NCI-H510A treated with DMSO at 0.1 percent for 48 hours (cell line): ENCODE data around the gene UBTD1.
"Not testable (repeated sequence)": the region's sequence is repeated elsewhere in the genome, so short reads cannot be mapped to it uniquely, and the experiment has no call there.

Source experiments
- DNase-seq: peaks from one replicate; lab custom pipeline; 2025; lab: John Stamatoyannopoulos, UW

Gene UBTD1

DNA sequence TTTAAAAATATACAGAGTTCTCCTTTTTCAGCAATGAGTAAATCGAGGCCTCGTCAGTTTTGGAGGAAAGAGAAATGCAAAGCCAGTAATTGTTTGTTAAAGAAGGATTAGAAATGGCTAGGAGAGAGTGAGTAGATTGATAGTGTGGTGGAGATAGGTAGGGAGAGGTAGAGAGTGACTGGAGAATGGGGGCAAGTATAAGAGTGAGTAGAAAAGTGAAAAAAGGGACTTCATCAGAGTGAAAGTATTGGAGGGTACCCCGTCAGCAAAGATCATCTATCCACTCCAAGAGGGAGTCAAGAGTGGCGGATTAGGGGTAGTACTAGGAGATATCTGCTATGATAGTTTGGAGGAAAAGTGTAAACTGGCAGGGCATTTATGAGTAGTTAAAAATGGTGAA lies 64.6 kb downstream of the UBTD1 start:
- no peak for DNase-seq

DNA sequence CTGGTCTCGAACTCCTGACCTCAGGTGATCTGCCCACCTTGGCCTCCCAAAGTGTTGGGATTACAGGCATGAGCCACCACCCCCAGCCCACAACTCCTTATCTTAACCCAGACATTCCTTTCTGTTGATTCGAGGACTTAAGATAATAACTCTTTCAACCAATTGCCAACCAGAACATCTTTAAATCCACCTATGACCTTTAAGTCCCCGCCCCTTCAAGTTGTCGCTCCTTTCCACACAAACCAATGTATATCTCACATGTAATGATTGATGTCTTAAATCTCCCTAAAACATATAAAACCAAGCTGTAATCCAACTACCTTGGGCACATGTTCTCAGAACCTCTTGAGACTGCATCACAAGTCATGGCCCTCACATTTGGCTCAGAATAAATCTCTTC lies 66.1 kb downstream of the UBTD1 start:
- no peak for DNase-seq

DNA sequence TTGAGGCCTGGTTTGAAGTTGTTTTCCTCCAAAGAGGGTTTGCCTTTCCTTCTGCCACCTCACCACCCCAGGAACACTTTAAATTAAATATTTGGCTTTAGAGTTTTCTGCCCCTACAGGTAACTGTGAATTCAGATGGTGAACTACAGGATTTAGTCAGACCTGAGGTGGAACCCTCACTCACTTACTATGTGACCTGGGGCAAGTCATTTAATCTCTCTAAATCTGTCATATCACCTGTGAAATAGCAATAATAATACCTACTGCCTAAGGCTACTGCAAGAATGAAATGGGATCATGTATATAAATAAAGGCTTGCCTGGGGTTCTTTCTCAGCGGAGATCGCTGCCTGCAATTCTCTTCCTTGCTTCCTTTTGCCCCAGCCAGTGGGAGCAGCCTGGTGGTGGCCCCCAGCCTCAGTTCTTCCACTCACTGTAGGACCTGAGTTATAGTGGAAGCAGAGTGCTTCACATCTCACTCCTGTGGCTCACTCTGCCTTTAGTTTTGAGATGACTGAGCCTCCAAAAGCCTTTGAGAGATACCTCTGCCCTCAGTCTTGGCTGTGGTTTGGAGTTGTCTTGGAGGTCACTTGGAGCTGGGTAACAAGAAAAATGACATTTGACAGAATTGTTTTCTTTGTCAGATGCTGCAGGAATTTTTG lies 67.7 kb downstream of the UBTD1 start:
- no peak for DNase-seq

DNA sequence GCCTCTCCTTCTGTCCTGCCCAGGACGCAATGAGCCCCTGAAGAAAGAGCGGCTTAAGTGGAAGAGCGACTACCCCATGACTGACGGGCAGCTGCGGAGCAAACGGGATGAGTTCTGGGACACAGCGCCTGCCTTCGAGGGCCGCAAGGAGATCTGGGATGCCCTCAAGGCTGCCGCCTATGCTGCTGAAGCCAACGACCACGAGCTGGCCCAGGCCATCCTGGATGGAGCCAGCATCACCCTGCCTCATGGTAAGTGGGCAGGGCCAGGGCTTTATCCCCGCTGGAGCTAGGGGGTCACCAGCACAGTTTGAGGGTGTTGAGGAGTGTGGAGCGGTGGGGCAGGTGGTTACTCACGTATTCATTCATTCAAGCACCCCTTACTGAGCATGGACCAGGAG lies 69.2 kb downstream of the UBTD1 start:
- DNase-seq: no peak

DNA sequence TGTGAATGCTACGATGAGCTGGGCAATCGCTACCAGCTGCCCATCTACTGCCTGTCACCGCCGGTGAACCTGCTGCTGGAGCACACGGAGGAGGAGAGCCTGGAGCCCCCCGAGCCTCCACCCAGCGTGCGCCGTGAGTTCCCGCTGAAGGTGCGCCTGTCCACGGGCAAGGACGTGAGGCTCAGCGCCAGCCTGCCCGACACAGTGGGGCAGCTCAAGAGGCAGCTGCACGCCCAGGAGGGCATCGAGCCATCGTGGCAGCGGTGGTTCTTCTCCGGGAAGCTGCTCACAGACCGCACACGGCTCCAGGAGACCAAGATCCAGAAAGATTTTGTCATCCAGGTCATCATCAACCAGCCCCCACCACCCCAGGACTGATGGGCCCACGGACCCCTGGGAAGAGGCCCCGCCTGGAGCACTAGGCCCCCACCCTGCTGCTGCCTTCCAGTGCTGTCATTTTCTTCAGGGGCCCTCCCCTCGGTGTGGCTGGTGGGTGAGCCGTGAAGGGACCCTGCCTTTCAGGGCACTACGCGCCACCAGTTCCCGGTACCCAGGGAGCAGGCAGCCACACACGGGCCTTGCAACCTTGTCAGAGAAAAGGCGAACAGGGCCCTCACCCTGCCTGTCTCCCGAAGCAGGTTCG lies 71.5 kb downstream of the UBTD1 start:
- DNase-seq: no peak

DNA sequence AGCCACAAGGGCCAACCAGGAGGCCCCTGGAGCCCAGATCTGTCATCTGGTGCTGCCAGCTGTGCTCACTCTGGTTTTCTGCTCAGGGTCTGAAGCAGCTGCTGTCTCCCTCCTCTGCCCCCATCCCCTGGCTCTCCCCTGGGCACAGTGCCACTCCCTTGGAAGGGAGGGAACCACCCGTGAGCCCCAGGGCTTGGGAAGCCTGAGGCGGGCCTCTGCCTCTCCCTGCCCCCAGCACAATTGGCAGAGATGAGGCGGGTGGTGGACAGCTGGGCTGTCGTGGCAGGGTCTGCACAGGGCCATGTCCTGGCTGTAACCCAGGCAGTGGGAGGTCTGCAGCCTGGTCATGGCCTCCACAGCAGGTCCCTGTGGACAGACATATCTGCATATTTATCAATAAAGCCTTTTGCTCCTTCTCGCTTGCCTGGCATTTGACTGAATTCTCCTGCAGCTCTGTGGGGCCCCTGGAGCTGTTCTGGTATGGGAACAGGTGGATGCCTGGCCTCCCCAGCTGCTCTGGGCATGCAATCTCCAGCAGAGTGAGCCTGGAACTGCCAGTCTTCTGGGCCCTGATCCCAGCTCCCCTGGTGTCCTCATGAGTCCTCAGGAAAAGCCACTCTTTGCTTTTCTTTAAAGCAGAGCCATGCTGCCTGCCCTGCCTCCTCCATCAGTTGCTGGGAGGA lies 72.2 kb downstream of the UBTD1 start:
- DNase-seq: no peak

DNA sequence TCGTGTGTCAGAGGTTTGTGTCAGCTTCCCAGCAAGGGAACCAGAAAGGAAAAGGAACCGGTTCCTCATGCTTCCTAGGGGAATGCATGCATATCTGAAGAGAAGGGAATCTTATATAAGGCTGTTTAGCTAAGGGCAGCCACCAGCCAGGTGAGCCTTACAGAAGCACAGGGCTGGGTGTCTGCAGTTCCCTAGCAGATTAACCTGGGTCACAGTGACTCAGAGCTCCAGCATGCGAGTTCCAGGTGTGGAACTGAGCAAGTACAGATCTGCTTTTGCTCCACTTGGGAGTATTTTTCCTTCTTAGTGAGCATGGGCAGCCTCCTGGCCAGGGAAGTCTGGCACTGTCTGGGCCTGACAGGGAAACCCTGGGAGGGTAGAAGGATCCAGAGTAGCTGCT lies 72.9 kb downstream of the UBTD1 start:
- DNase-seq: no peak

DNA sequence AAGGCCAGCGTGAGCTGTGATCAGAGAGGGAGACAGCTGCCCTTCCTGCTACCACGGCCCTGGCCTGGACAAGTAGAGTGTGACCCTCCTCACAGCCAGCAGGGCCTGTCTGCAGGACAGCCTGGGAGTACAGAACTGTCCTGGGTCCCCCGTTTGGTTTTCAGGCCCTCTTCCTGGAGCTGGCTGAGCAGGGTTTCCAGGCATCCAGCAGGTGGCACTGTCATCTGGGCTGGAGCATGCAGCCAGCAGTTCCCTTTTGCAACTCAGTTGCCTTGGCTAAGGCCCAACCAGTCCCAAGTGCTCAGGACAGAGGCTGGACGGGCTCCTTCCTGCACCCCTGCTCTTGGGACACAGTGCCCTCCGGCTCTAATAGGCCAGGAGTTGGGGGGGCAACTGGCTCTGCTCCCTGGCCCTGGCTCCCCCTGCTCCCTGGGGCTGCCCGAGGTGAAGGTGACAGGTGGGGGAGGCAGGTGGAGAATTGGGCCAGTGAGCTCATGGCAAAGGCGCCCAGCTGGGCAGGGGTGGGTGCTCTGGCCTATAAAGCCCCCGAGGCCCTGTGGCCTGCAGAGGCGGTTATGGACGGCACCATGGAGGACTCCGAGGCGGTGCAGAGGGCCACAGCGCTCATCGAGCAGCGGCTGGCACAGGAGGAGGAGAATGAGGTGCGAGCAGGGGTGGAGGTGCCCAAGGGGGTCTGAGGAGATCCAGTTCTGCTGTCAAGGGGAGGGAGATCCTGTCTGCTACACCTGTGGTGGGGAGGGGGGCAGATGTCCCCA lies 73.7 kb downstream of the UBTD1 start, which contains the start of gene ANKRD2:
ANKRD2 (plus strand) TSS at position 566 of the 776 bp plus-strand sequence; CDS start at position 576, 10 bp downstream.
- peak; percentile 30 for DNase-seq

DNA sequence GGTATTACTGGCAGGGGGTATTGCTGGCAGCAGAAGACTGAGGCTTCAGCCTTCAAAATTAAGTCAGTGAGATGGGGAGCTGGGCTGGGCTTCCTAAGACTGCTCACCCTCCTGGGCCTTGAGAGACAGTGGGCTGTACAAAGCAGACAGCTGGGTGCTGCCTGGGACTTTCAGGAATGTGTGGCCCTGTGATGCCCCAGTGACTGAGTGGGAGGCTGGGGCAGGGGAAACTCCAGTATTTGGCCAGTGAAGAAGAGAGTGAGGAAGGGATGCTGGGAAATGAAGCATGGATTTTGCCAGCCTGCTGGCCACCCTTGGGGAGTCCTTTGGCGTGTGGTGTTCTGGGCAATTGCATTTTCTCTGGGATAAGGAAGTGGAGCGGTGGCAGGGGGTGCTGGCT lies 74.3 kb downstream of the UBTD1 start:
- no peak for DNase-seq

DNA sequence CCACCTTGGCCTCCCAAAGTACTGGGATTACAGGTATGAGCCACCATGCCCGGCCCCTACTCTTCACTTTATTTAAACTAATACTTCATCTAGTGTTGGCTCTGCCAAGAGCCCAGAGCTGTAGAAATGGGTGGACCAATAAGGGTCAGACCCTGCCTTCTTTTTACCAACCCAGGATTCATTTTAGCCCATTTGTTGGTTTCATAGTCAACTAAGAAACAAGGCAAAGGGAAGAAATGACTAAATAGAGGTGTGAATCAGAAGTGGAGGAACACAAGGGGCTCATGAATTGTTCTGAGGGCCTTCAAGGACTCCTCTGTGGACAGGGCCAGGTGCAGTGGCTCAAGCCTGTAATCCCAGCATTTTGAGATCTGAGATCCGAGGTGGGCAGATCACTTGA lies 74.9 kb downstream of the UBTD1 start:
- no peak for DNase-seq

DNA sequence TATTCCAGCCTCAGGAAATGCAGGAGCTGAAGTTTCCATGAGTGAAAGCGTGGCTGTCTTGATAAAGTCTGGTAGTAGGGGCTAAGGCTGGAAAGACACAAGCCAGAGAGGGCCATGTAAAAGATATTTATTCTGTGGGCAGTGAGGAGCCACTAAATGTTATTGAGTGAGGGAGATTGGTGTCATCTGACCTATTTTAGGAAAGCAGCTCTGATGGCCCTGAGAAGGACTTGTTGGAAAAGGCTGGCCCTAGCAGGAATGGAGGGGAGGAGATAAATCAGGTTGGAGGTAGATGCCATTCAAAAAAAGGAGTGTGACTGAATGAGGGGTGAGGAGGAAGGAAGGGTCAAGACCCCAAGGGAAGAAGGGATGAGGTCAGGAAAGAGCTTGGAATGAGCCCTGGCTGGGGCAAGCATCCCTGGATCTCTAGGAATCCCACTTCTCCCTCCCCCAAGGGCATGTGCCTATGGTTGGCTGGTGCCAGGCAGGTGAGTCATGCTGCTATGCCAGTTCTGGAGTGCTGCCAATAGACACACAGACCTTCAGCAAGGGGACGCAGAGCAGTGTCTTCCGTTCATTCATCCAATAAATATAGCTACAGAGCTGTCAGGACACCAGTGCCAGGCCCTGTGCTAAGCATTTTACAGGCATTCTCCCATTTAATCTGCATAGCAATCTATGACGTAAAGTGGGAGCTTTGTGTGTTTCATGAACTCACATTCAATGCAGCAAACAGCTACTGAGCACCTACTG lies 75.8 kb downstream of the UBTD1 start:
- peak; percentile 75 for DNase-seq

DNA sequence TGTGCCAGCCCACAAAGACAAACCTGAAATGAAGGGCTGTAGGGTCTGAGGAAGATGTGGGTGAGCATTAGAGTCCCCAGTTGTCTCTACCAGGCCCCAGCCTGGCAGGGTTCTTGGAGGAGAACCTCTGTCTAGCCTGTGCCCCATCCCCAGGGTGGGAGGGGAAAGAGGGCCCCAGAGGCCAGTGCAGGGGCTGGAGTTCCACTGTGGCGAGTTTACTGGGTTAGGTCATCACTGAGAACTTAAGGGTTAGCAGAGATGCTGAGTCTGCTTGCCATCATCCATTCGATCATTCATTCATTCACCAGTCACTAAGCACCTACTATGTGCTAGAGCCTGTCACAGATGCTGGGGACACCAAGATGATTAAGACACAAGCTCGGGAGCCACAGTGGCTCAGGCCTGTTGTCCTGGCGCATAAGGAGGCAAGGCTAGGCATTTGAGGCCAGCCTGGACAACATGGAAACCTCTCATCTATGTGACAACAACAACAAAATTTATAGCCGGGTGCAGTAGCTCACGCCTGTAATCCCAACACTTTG lies 76.5 kb downstream of the UBTD1 start:
- DNase-seq: no peak

DNA sequence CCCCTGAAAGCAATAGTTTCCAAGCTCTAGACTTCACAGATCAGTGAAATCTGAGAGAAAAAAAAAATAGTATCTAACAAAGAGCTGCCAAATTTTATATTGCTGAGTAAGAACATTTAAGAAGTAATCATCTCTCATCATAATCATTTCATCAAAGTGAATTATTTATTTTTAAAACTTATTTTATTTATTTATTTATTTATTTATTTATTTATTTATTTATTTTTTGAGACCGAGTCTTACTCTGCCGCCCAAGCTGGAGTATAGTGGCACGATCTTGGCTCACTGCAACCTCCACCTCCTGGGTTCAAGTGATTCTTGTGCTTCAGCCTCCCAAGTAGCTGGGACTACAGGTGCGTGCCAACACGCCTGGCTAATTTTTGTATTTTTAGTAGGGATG lies 77.8 kb downstream of the UBTD1 start:
- not testable (repeated sequence) for DNase-seq

DNA sequence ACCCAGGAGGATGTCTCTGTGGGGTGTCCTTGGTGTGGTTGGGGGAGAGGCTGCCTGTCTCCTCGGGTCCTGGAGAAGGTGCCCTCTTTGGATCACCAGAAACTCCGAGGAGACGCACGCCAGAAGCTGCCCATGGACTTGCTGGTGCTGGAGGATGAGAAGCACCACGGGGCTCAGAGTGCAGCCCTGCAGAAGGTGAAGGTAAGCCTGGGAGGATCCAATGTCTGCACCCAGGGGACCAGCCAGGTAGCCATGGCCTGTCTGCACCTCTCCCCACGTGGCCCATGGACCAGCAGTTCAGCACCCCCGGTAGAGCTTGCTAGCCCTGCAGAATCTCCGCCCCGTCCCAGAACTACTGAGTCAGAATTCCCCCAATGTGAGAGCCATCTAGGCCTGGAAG lies 79.0 kb downstream of the UBTD1 start:
- no peak for DNase-seq

DNA sequence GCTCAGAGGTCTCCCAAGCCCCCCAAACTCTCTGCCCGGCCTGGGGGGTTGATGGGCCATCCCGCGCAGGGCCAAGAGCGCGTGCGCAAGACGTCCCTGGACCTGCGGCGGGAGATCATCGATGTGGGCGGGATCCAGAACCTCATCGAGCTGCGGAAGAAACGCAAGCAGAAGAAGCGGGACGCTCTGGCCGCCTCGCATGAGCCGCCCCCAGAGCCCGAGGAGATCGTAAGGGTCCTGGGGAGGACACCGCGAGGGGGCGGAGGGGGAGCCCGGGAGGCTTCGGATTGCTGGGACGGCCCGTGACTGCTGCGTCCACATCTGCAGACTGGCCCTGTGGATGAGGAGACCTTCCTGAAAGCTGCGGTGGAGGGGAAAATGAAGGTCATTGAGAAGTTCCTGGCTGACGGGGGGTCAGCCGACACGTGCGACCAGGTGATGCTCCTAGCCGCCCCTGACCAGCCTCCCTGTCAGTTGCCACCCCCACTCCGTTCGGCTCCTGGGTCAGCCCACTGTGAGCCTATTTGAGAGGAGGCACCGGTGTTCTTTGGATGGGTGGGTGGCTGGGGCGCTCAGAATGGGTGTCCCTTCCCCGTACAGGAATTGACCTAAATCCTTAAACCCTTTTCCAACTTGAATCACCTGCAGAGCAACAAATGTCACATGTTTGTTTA lies 79.6 kb downstream of the UBTD1 start:
- no peak for DNase-seq

DNA sequence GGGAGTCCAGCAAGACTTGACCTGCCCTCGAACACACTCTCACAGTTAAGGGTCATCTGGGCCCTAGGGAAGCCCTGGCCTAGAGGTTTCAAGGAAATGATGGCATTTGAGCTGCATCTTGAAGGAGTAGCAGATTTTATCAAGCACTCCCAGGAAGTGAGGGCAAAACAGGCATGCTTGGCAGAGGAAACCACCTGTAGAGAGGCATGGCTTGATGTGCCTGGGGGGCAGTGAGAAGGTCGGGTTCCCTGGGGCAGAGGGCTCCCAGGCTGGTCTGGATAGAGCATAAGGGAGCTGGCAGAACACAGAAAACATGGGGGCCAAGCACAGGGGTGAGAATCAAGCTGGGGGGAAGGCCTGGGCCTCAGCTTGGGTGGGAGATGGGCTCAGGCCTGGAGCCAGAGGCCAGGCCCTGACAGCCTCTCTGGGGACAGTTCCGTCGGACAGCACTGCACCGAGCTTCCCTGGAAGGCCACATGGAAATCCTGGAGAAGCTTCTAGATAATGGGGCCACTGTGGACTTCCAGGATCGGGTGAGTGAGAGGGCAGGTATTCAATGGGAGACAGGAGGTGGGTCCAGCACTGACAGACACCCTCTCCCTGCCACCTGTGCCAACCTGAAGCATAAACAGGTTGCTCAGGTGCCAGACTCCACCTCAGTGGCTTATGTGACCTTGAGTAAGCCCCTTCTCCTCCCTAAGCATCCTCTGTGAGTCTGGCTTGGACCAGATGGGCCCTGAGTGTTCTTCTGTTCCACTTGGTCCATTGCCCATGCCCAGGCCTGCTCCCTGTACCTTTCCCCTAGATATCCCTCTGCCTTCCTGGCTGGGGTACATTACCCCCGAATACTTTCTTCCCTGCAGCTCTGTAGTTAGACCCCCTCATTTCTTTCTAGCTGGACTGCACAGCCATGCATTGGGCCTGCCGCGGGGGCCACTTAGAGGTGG lies 82.0 kb downstream of the UBTD1 start:
- no peak for DNase-seq

DNA sequence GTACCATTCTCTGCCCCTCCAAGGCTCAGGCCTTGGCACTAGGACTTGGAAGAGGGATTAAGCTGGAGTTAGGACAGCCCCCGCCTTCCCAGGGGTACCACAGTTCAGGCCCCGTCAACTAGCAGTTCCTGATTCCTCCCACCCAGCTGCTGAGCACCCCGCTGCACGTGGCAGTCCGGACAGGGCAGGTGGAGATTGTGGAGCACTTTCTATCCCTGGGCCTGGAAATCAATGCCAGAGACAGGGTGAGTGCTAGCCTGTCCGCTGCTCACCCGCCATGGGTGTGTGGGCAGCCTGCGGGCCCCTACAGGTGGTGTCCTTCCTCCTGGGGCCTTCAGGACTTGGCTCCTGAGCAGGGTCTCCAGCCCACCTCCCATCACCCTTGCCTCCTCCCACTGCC lies 83.4 kb downstream of the UBTD1 start:
- no peak for DNase-seq

DNA sequence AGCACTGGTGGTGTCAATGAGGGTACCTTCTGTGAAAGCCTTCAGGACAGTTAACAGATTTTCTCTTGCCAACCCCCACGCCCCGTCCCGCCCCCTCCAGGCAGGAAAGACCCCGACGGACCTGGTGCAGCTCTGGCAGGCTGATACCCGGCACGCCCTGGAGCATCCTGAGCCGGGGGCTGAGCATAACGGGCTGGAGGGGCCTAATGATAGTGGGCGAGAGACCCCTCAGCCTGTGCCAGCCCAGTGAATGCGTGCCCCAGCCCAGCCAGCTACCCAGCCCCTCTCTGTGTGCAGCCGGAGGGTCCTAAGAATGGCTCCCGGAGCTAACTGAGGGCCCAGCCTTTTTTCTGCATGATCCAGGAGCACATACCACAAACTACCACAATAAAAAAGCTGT lies 84.8 kb downstream of the UBTD1 start:
- no peak for DNase-seq

DNA sequence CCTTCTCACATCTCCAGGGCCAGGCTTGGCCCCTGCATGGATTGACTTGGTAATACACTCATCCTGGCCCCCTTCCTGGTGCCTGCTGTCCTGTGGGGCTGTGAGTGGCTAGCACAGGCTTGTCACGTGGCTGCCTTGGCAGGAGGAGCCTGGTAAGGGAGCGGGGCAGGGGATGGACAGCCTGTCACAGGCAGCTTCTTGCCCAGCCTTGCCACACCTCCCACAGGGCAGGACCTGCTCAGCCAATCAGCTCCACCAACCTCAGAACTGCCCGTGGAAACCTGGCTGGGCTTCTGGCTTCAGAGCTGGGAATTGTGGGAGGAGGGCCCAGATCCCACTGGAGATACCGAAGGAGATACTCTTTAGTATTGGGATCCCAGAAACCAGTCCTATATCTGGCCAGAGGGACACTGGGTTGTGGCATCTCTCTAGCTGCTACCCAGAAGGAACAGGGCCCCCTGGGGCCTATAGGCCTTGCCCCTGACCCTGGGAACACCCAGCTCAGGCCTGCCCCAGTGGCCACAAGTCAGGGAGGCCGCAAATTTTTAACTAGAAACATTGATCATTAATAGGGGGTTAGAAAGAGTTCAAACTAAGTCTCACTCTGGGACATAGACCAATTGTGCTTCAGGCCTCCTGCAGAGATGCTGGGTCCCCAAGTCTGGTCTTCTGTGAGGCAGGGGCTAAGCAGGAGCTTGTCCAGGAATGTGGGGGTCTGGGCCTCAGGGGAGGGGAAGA lies 85.5 kb downstream of the UBTD1 start, which contains the start of gene HOGA1:
HOGA1 (plus strand) TSS at position 330 of the 738 bp plus-strand sequence; CDS start at position 645, 315 bp downstream.
- peak; percentile 13 for DNase-seq
